ENCODE results near the gene NCKAP5.
"Not testable (repeated sequence)": the region's sequence is repeated elsewhere in the genome, so short reads cannot be mapped to it uniquely, and the experiment has no call there.

DNA sequence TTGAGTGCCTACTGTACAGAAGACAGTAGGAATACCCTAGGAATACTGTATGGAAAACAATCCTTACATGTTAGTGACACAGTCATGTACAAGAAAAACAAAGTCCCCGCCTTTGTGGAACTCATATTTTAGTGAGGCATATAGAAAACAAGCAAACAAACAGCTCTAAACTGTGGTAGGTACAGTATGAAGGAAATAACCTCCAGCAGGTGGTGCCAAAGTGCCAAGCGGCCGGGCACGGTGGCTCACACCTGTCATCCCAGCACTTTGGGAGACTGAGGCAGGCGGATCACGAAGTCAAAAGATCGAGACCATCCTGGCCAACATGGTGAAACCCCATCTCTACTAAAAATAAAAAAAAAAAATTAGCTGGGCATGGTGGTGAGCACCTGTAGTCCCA lies 48.6 kb downstream of the NCKAP5 start:
- TF ChIP-seq, protein P1, sequence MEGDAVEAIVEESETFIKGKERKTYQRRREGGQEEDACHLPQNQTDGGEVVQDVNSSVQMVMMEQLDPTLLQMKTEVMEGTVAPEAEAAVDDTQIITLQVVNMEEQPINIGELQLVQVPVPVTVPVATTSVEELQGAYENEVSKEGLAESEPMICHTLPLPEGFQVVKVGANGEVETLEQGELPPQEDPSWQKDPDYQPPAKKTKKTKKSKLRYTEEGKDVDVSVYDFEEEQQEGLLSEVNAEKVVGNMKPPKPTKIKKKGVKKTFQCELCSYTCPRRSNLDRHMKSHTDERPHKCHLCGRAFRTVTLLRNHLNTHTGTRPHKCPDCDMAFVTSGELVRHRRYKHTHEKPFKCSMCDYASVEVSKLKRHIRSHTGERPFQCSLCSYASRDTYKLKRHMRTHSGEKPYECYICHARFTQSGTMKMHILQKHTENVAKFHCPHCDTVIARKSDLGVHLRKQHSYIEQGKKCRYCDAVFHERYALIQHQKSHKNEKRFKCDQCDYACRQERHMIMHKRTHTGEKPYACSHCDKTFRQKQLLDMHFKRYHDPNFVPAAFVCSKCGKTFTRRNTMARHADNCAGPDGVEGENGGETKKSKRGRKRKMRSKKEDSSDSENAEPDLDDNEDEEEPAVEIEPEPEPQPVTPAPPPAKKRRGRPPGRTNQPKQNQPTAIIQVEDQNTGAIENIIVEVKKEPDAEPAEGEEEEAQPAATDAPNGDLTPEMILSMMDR (IDR thresholded peaks at IDR 0.05; ENCODE audit: borderline replicate concordance, extremely low read depth, low read length, poor library complexity, severe bottlenecking) = not testable (repeated sequence)
- TF ChIP-seq EZH2 (IDR thresholded peaks at IDR 0.05; ENCODE audit: borderline replicate concordance, low read depth, low read length, severe bottlenecking) = not testable (repeated sequence)

Data from DND-41 (cell line).